GM18870 (cell line): ENCODE data around the gene GAD2.

Source experiments
- ATAC-seq: cut with Tn5 transposase; IDR thresholded peaks from one replicate; pipeline ENCODE4 v1.9.1; 2021; ENCODE audit warnings: moderate library complexity; ENCODE audit not compliant: unreplicated experiment

The GAD2 gene

GRCh38 chr10:26221541-26221940 is 5.0 kb downstream of the GAD2 start:
- ATAC-seq, result no peak

GRCh38 chr10:26222563-26222962 is 6.0 kb downstream of the GAD2 start:
- no peak for ATAC-seq

GRCh38 chr10:26225322-26225721 is 8.7 kb downstream of the GAD2 start:
- no peak for ATAC-seq

- no peak for ATAC-seq
Measured at GRCh38 chr10:26227786-26228185, 11.2 kb downstream of the GAD2 start.

GRCh38 chr10:26232174-26232573 is 15.6 kb downstream of the GAD2 start:
- no peak for ATAC-seq

- ATAC-seq, result no peak
Measured at GRCh38 chr10:26235761-26236160, 19.2 kb downstream of the GAD2 start.

GRCh38 chr10:26238378-26238777 is 21.8 kb downstream of the GAD2 start:
- ATAC-seq, result no peak

GRCh38 chr10:26242706-26243350 is 26.3 kb downstream of the GAD2 start:
- no peak for ATAC-seq

GRCh38 chr10:26243351-26243720 is 26.8 kb downstream of the GAD2 start:
- no peak for ATAC-seq

- ATAC-seq, result no peak
Measured at GRCh38 chr10:26249681-26250080, 33.1 kb downstream of the GAD2 start.

GRCh38 chr10:26251925-26252324 is 35.4 kb downstream of the GAD2 start:
- no peak for ATAC-seq

- no peak for ATAC-seq
Measured at GRCh38 chr10:26254616-26255015, 38.0 kb downstream of the GAD2 start.

GRCh38 chr10:26259341-26259740 is 42.8 kb downstream of the GAD2 start:
- no peak for ATAC-seq

- no peak for ATAC-seq
Measured at GRCh38 chr10:26269754-26270153, 53.2 kb downstream of the GAD2 start.

- ATAC-seq, result no peak
Measured at GRCh38 chr10:26274391-26274790, 57.8 kb downstream of the GAD2 start.

- no peak for ATAC-seq
Measured at GRCh38 chr10:26278295-26278694, 61.7 kb downstream of the GAD2 start.

GRCh38 chr10:26290236-26290635 is 73.7 kb downstream of the GAD2 start:
- no peak for ATAC-seq

- no peak for ATAC-seq
Measured at GRCh38 chr10:26291721-26292480, 75.3 kb downstream of the GAD2 start.

GRCh38 chr10:26296360-26296759 is 79.8 kb downstream of the GAD2 start:
- ATAC-seq, result no peak

GRCh38 chr10:26300001-26300400 is 83.4 kb downstream of the GAD2 start:
- ATAC-seq, result no peak

GRCh38 chr10:26303366-26303765 is 86.8 kb downstream of the GAD2 start:
- ATAC-seq, result no peak

GRCh38 chr10:26310361-26310760 is 93.8 kb downstream of the GAD2 start:
- ATAC-seq, result no peak
